HG03575 (cell line): ENCODE results near the gene ARAF.
"Not testable (repeated sequence)": the region's sequence is repeated elsewhere in the genome, so short reads cannot be mapped to it uniquely, and the experiment has no call there.

ENCODE experiments used
- ATAC-seq: cut with Tn5 transposase; IDR thresholded peaks from one replicate; pipeline ENCODE4 v1.9.1; 2021; ENCODE audit not compliant: unreplicated experiment, insufficient number of reproducible peaks, low FRiP score; ENCODE audit errors: extremely low read depth

The ARAF gene

DNA sequence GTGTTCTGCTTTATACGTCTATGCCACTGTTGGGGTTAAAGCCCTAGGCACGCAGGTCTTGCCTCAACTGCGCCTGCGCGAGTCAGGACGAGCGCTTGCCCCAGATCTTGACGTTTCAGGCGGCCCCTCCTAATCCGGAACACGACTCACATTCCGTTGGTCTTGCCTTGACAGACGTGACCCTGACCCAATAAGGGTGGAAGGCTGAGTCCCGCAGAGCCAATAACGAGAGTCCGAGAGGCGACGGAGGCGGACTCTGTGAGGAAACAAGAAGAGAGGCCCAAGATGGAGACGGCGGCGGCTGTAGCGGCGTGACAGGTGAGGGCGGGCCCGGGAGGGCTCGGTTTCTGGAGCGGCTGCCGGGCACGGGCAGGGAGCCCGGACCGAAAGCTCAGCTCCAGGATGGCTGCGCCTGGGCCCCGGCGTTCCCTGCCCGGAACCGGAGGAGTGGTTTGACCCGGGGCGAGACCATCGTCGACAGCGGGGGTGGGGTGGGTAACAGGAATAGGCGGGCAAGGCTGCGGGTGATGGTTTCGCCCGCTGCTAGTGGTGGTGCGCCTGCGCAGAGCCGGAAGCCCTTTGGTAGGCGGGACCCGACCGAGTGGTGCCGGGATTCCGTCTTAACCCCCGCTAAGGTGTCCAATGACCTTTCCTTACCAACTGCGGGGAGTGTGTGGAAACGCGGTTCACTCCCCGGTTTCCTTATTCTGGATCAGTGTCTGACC, at the start of gene ARAF:
TSS of gene ARAF (plus strand) at position 272 of the 725 bp plus-strand sequence. CDS start 1,763 bp downstream, outside the sequence.
- peak; percentile 50 for ATAC-seq

DNA sequence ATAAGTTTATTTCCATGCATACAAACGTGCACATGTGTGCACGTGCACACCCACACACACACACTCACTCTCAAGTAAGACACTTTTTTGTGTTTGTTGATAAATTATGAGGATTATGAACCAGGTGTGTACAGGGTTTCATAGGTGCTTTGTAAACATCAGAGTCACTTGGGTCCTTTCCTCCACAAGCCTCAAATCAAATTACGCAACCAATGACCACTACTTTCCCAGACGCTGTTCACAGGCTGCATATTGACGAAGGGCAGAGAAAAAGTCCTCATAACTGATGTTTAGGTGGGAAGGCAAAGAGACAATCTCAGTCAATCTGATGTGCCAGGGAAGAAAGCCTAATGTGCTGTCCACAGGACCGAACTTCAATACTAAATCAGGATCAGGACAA, 48.6 kb upstream of the ARAF start:
- not testable (repeated sequence) for ATAC-seq

DNA sequence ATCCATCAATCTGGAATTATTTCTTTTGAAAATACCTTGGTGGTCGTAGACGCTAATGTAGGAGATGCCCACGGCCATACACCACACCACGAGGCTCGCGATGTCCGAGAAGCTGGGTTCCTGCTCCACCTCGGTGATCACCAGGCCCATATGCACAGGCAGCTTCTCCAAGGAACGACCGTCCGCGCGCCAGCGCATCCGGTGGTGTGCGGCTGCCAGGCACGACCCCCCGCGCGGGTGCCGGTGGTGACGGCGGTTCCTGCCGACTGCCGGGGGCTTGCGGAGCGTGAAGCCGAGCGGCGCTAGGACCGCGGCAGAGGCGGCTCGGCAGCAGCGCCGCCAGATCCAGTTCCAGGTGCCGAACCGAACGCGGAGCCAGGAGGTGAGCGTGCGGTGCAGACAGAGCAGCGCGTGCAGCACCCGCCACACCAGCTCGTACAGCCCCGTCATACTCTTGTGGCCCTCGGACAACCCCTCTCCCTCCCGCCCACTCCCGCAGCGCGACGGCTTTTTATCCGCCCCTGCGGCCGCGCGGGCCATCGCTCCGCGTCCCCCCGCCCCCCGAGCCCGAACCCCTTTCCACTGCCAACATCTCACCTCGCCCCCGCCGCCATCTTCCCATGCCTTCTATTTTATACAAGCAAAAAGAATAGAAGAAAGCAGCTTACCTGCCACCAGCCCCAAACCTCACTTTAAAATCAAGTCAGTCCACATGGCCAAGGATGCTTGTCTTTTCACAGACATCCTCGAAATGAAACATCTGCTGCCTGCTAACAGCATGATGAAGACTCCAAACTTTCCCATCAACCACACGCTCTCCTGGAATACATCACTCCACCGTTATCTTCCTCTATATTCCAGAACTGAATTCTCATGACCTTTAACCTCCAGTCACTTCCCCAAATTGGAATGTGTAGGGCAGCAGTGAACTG, 47.7 kb upstream of the ARAF start:
- ATAC-seq: not testable (repeated sequence)

DNA sequence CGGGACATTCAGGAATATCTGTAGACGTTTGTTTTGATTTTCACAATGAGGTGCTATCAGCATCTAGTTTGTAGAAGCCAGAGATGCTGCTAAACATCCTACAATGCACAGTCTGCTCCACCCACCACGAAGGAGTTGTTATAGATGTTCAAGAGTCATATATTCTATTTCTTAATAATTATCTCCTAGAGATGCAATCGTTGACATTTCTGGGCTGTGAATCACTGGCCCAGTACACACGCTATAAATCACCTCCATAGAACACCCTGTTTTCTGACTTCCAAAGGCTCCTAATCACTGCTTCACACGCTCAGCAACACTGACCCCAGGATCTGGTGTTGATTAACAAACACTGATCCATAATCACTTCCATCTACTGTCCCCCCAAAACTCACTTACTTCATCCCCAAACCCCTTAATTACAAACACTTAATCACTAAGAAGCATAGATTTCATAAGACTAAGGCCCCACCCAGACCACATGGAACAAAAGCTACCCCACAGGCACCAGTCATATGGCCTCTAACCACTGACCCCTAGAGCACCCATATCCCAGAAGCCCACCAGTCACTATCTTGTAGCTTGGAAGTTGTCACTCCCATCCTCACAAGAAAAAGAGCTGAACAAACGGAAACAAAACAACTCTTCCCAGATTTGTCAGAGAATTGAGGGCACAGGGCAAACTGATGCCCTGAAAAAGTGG, 46.3 kb upstream of the ARAF start:
- no peak for ATAC-seq

DNA sequence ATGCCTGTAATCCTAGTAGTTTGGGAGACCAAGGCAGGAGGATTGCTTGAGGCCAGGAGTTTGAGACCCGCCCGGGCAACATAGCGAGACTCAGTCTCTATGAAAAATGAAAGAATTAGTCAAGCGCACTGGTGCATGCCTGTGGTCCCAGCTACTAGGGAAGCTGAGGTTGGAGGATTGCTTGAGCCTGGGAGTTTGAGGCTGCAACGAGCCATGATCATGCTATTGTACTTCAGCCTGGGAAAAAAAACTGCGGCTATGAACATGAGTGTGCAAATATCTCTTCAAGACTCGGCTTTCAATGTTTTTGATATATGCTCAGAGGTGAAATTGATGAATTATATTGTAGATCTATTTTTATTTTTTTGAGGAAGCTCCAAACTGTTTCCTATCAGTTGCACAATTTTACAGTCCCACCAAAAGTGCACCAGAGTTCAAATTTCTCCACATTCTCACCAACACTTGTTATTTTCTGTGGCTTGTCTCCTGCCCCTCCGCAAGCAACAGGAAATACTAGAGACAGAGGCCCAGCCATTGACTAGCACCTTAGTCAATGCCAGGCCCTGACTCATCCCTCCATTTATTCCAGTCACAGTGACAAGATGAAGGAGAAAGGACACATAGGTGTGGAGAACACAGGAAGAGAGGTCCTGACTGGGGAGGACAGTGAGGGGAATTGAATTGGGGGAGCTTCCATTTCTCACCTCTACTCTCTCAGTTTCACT, 44.9 kb upstream of the ARAF start:
- no peak for ATAC-seq

DNA sequence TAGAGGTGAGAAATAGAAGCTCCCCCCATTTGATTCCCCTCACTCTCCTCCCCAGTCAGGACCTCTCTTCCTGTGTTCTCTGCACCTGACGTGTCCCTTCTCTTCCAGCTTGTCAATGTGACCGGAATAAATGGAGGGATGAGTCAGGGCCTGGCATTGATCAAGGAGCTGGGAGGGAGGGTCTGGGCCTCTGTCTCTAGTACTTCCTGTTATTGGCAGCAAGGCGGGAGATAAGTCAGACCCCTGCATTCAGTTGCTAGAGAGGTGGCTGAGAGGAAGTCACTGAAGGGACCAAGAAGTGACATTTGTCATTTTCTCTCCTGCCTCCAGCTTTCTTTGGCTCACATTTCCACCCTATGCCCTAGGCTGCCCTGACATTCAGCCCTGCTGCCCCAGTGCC, 42.9 kb upstream of the ARAF start:
- no peak for ATAC-seq

DNA sequence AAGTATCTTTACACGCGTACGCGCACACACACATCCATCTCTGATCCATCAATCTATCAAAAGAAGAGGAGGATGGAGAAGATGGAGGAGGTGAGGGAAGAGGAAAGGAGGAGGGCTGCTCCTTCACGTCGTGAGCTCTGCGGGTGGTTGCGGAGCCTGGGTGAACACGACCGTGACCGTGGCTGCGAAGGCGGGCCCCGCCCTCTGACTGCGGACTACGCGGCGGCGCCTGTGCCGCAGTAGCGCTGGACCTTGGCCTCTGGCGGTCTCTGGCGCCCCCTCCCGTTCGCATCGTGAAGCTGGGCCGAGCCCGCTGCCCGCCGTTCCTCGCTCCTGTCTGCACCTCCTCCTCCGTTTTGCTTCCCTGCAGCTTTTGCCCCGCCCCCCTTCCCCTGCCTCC, 37.7 kb upstream of the ARAF start:
- ATAC-seq: no peak

DNA sequence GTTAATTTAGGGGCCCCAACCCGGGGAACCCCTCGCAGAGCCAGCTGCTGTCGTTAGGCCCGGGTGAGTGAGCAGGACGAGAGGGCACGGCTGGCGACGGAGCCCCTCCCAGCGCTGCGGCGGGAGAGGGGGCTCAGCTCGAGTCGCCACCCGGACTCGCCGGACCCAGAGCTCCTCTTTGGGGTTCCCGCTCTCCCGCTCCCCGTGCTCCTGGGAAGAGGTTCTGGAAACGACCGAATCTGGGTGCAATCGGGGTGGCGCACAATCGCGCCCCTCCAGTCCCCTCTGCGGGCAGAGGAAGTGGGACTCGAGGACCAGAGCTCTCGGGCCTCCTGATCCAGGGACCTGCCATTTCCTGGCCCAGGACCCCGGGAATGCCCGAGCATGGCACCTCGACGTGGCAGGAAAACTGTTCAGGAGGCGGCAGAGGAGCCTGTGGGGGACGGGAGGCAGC, 37.3 kb upstream of the ARAF start:
- no peak for ATAC-seq

DNA sequence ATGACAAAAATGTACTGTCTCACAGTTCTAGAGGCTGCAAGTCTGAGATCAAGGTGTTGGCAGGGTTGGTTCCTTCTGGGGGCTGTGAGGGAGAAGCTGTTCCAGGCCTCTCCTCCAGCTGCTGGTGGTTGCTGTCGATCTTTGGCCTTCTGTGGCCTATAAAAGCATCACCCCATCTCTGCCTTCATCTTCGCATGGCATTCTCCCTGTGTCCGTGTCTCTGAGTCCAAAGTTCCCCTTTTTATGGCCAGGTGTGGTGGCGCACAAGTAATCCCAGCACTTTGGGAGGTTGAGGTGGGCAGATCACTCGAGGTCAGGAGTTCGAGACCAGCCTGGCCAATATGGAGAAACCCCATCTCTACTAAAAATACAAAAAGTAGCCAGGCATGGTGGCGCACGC, 31.5 kb upstream of the ARAF start:
- ATAC-seq: no peak

DNA sequence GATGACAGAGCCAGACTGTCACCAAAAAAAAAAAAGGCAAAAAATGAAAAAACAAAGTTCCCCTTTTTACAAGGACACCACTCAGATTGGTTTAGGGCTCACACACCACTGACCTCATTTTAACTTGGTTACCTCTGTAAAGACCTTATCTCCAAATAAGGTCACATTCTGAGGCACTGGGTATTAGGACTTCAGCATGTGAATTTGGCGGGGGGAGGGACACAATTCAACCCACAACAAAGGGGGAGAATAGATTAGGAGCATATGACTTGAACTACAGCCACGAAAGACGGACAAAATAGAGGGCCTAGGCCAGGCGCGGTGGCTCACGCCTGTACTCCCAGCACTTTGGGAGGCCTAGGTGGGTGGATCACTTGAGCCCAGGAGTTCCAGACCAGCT, 31.0 kb upstream of the ARAF start:
- no peak for ATAC-seq

DNA sequence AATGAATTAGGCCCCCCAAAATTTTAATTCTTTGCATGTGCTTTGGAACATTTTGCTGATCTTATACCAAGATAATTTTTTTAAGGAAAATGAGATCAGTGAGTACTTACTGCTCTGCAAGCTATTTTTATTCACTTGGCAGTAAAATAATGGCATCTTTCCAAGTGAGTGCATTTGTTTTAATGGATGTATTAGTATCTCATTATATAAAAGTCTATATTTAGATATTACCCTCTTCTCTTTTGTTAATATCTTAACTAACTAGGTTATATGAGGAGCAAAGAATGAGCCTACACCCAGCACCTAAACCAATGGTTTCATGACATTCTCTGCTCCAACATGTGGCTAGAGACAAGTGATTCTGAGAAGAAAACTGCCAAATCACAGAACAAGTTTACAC, 21.1 kb upstream of the ARAF start:
- no peak for ATAC-seq

DNA sequence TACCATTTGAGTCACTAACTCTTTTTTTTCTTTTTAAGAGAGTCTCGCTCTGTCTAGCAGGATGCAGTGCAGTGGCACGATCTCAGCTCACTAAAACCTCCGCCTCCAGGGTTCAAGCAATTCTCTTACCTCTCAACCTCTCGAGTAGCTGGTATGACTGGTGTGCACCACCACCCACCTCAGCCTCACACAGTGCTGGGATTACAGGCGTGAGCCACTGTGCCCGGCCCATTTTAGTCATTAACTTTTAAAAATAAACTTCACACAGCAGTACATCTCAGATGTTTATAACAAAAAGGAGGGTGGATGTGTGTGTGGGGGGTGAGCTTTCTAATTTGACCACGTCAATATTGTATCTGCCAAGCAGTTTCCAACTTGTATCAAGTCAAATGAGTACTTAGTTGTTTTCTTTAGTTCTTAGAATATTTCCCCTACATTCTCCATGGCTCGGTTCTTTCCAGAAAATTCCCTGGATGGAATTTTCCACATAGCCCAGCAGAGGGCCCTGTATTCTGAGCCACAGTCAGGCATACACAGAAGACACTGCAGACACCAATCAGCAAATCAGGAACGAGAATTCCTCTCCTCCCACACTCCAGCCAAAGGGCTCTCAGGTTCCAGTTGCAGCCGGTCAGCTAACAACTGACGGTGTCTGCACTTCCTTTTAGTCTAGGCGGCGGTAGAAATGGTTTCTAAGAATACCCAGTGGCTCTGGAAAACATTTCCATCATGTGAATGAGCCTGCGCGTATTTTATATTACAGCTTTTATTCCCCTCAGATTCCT, 20.1 kb upstream of the ARAF start:
- ATAC-seq: no peak

DNA sequence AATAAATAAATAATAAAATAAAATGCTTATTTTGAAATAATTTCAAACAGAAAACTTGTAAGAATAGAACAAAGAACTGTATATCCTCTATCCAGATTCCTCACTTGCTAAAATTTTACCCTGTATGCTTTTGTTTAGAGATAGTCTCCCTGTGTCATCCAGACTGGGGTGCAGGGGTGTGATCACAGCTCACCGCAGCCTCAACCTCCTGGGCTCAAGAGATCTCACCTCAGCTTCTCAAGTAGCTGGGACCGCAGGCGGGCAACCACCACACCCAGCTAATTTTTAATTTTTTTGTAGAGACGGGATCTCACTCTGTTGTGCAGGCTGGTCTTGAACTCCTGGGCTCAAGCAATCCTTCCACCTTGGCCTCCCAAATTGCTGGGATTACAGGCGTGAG, 17.5 kb upstream of the ARAF start:
- ATAC-seq: no peak

DNA sequence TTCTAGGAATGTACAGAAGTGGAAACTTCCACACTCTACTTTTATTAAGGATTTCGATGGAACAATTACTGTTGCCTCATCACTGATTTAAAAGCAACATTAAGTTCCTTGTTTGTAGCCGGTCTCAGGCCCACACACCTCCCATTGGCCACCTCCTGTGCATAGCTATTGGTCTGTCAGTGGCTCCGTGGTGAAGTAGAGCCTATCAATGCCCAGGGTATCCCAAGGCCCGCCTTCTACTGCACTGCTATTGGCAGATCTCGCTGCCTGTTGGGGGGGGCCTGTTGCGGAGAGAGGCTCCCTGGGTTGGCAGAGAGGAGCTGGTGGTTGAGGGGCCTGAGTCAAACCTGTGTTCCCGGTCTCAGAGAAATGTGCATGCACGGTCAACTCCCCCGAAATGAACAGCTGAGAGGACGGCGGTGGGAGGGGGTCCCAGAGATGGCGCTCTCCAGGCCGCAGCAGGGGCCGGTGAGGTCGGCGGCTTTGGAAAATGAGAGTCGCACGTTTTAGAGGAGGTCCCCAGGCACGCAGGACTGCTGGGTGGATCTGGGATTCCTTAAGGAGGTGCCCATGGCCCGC, 4.9 kb upstream of the ARAF start:
- ATAC-seq: peak; percentile 68

DNA sequence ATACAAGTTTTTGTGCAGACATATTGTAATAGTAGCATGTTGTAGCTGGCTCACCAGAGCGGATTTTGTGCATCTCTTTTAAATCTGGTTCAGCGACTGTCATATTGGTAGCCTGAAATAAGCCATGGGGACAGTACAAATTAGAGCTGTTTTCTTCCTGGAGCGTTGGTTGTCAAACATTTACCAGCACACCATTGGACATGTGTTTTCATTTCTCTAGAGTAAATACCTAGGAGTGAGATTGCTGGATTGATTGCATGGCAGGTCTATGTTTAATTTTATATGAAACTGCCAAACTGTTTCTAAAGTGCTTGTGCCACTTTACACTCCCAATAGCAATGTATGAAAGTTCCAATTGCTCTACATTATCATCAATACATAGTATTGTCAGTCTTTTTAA, 2.6 kb upstream of the ARAF start:
- no peak for ATAC-seq

DNA sequence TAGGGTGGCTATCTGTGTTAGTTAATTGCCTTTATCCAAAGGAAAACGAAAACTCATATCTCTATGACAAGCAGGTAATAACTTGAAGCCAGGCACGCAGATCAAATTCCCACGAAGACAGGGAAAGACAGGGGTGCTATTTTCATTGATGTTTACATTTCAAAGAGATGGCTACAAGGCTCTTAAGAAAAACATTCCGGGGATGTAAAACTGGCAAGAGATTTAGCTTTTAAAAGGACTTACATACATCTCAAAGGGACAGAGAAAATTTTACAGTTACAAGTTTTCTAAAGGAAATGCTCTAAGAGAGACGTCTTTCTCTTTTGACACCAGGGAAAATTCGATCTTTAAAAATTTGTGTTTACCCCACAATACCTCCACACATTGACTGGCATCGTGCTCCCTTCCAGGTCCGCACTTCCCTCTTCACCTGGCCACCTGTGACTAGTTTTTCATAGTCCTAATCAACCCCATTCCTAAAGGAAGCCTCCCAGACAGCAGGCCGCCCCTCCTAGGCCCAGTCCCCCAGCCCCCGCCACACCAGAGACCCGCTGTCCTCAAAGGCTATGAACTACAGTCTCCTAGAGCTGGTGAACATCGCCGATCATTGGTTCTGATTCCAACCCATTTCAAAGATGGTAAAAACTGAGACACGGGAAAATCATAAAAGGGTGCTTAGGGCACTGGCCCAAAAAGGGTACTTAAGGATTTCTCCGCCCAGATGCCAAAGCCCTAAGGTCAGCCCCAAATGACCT, 649 bp upstream of the ARAF start:
- no peak for ATAC-seq

DNA sequence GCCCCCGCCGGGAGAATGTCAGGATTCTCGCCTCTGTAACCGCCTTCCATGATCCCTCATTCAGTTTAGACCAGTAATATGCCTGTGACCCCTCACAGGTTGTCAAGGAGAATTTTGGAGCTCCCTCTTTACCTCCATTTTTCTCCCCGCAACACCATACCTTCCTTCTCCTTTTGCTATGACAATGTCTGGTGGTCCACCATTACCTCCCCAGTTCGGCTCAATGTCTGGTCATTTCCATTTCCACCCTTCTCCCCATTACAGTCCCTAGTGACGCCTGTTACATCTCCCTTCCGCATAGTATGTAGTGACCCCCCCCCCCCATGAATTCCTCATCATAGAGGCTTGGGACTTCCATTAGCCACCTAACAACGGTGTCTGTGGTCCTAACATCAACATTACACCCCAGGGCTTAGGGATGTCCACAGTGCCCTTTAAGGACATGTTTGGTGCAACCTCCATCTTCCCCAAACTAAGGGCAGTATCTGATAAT, 700 bp downstream of the ARAF start:
- ATAC-seq: no peak
